ENCODE results near the gene COQ8B.

GRCh38 chr19:40750874-40751537 lies 34.3 kb upstream of the COQ8B start, which contains the start of gene SNRPA:
- TF ChIP-seq CTCF (conservative IDR thresholded peaks at IDR 0.05; ENCODE audit: low read depth, low read length) (no peak), EZH2 (IDR thresholded peaks at IDR 0.05; ENCODE audit: low read length, unreplicated experiment) (no peak), EZH2phosphoT487 (IDR thresholded peaks at IDR 0.05; ENCODE audit: borderline replicate concordance, low read length) (no peak)
